Measurements from ENCODE around the gene NBAS. TPM values are rescaled to one million over a fixed set of nuclear protein-coding genes. Genes with fewer than 3 reads are reported as not detected.
"Not testable (repeated sequence)": the region's sequence is repeated elsewhere in the genome, so short reads cannot be mapped to it uniquely, and the experiment has no call there.

NBAS gene
- total RNA-seq, 1 experiment from 2014 or later, result 36.3 TPM

DNA sequence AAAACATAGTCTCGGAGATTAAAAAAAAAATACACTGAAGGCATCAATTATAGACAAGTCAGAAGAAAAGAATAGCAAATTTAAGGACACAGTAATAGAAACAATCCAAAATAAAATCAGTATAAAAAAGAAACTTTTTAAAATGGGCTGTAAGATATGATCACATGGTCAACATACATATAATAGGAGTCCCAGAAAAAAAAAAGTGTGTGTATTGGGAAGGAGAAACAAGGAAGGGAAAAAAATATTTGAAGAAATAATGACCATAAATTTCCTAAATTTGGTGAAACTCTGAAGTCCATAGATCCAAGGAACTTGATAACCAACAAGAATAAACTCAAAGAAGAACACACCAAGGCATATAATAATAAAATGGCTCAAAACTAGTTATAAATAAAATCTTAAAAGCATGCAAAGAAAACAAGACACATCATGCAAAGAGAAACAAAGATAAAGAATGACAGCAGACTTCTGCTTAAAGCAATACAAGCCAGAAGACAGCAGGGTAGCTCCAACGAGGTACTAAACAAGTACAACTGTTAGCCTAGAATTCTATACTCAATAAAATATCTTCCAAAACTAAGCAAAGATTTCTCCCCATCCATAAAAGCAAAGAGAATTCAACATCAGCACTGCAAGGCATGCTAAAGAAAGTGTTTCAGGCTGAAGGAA is 115.1 kb downstream of the NBAS start:
- Histone ChIP-seq H3K4me3 (ENCODE audit: low read depth in 2 of 2, low read length in 2 of 2) (no peak overlapping the region), H3K36me3 (ENCODE audit: control insufficient read depth, insufficient read depth, low read length) (no peaks in the 10 kb centered on the region; the same call in 1 of the 2 replicates), H3K4me1 (ENCODE audit: control insufficient read depth, insufficient read depth, low read length) (no peaks in the 10 kb centered on the region), H3K27ac (ENCODE audit: low read length) (no peak overlapping the region), H3K27me3 (ENCODE audit: control insufficient read depth, insufficient read depth, low read length) (no peaks in the 10 kb centered on the region), H3K9me3 (ENCODE audit: control insufficient read depth, insufficient read depth, low read depth, low read length) (peaks cover 7% of the 10 kb centered on the region; the same call in 1 of the 2 replicates)
- DNase-seq (ENCODE audit: low read depth, low spot score), result no peak
- ChIA-PET POLR2A (no interaction called here), CTCF (no interaction called here)
- intact Hi-C loops (cut with micrococcal nuclease; ENCODE audit: unreplicated experiment) (no loop called here), in situ Hi-C loops (cut with HindIII; ENCODE audit: low pct_unique_long_range_greater_than_20kb, low sequenced_read_pairs) (no loop called here)
- no peak for ATAC-seq
- no TSS peak for BruUV-seq (replicated peaks)
- TF ChIP-seq, protein P1, sequence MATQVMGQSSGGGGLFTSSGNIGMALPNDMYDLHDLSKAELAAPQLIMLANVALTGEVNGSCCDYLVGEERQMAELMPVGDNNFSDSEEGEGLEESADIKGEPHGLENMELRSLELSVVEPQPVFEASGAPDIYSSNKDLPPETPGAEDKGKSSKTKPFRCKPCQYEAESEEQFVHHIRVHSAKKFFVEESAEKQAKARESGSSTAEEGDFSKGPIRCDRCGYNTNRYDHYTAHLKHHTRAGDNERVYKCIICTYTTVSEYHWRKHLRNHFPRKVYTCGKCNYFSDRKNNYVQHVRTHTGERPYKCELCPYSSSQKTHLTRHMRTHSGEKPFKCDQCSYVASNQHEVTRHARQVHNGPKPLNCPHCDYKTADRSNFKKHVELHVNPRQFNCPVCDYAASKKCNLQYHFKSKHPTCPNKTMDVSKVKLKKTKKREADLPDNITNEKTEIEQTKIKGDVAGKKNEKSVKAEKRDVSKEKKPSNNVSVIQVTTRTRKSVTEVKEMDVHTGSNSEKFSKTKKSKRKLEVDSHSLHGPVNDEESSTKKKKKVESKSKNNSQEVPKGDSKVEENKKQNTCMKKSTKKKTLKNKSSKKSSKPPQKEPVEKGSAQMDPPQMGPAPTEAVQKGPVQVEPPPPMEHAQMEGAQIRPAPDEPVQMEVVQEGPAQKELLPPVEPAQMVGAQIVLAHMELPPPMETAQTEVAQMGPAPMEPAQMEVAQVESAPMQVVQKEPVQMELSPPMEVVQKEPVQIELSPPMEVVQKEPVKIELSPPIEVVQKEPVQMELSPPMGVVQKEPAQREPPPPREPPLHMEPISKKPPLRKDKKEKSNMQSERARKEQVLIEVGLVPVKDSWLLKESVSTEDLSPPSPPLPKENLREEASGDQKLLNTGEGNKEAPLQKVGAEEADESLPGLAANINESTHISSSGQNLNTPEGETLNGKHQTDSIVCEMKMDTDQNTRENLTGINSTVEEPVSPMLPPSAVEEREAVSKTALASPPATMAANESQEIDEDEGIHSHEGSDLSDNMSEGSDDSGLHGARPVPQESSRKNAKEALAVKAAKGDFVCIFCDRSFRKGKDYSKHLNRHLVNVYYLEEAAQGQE (IDR thresholded peaks at IDR 0.05; ENCODE audit: insufficient read depth in 1 of 2, low read depth in 2 of 2, low read length in 1 of 2), result no peak
- TF ChIP-seq, protein P2, sequence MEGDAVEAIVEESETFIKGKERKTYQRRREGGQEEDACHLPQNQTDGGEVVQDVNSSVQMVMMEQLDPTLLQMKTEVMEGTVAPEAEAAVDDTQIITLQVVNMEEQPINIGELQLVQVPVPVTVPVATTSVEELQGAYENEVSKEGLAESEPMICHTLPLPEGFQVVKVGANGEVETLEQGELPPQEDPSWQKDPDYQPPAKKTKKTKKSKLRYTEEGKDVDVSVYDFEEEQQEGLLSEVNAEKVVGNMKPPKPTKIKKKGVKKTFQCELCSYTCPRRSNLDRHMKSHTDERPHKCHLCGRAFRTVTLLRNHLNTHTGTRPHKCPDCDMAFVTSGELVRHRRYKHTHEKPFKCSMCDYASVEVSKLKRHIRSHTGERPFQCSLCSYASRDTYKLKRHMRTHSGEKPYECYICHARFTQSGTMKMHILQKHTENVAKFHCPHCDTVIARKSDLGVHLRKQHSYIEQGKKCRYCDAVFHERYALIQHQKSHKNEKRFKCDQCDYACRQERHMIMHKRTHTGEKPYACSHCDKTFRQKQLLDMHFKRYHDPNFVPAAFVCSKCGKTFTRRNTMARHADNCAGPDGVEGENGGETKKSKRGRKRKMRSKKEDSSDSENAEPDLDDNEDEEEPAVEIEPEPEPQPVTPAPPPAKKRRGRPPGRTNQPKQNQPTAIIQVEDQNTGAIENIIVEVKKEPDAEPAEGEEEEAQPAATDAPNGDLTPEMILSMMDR (IDR thresholded peaks at IDR 0.05), result no peak
- no peak for TF ChIP-seq SIN3A (IDR thresholded peaks at IDR 0.05; ENCODE audit: borderline replicate concordance, insufficient read depth, low read depth, low read length)
- TF ChIP-seq TCF7L2 (IDR thresholded peaks at IDR 0.05; ENCODE audit: low read depth, low read length), result no peak

DNA sequence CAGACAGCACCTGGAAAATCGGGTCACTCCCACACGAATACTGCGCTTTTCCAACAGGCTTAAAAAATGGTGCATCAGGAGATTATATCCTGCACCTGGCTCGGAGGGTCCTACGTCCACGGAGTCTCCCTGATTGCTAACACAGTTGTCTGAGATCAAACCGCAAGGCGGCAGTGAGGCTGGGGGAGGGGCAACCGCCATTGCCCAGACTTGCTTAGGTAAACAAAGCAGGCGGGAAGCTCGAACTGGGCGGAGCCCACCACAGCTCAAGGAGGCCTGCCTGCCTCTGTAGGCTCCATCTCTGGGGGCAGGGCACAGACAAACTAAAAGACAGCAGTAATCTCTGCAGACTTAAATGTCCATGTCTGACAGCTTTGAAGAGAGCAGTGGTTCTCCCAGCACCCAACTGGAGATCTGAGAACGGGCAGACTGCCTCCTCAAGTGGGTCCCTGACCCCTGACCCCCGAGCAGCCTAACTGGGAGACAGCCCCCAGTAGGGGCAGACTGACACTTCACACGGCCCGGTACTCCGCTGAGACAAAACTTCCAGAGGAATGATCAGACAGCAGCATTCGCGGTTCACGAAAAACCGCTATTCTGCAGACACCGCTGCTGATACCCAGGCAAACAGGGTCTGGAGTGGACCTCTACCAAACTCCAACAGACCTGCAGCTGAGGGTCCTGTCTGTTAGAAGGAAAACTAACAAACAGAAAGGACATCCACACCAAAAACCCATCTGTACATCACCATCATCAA is 121.2 kb downstream of the NBAS start:
- H3K27ac ChIP-seq (ENCODE audit: low read length); BruUV-seq (replicated peaks); CTCF ChIA-PET; in situ Hi-C loops (cut with HindIII; ENCODE audit: low pct_unique_long_range_greater_than_20kb, low sequenced_read_pairs); H3K27me3 ChIP-seq (ENCODE audit: control insufficient read depth, insufficient read depth, low read length); H3K36me3 ChIP-seq (ENCODE audit: control insufficient read depth, insufficient read depth, low read length); DNase-seq (ENCODE audit: low read depth, low spot score); H3K4me1 ChIP-seq (ENCODE audit: control insufficient read depth, insufficient read depth, low read length); ATAC-seq; H3K4me3 ChIP-seq (ENCODE audit: low read depth in 2 of 2, low read length in 2 of 2); POLR2A ChIA-PET; intact Hi-C loops (cut with micrococcal nuclease; ENCODE audit: unreplicated experiment); H3K9me3 ChIP-seq (ENCODE audit: control insufficient read depth, insufficient read depth, low read depth, low read length): not testable (repeated sequence)

DNA sequence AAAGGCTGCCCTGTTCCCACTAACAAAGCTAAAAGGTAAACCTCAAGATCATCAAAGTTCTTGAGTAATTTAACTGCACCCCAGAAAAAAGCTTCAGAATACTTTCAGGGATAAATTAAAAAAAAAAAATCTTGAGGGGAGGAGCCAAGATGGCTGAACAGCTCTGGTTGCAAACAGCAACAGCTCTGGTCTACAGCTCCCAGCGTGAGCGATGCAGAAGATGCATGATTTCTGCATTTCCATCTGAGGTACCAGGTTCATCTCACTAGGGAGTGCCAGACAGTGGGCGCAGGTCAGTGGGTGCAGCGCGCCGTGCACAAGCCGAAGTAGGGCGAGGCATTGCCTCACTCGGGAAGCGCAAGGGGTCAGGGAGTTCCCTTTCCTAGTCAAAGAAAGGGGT is 121.8 kb downstream of the NBAS start:
- BruUV-seq (replicated peaks); in situ Hi-C loops (cut with HindIII; ENCODE audit: low pct_unique_long_range_greater_than_20kb, low sequenced_read_pairs); H3K9me3 ChIP-seq (ENCODE audit: control insufficient read depth, insufficient read depth, low read depth, low read length); H3K36me3 ChIP-seq (ENCODE audit: control insufficient read depth, insufficient read depth, low read length); POLR2A ChIA-PET; H3K4me1 ChIP-seq (ENCODE audit: control insufficient read depth, insufficient read depth, low read length); DNase-seq (ENCODE audit: low read depth, low spot score); CTCF ChIA-PET; H3K4me3 ChIP-seq (ENCODE audit: low read depth in 2 of 2, low read length in 2 of 2); intact Hi-C loops (cut with micrococcal nuclease; ENCODE audit: unreplicated experiment); H3K27ac ChIP-seq (ENCODE audit: low read length); ATAC-seq; H3K27me3 ChIP-seq (ENCODE audit: control insufficient read depth, insufficient read depth, low read length): not testable (repeated sequence)

Measured in Panc1 (cell line).